K562 (cell line): ENCODE results near the gene FUT2.

Experiments
- CBFB ChIP-seq: sonication (generic); formaldehyde crosslinking; IDR thresholded peaks from 2 replicates; pipeline ENCODE4 v1.4.0; 2020; ENCODE audit warnings: mild to moderate bottlenecking, missing genetic modification reagents
- ELF2 ChIP-seq: fragments of 250-450 bp; sonication (Bioruptor Pico); IDR thresholded peaks from 2 replicates; pipeline ENCODE4 v1.5.0; 2021; ENCODE audit warnings: mild to moderate bottlenecking
- GTF2F1 ChIP-seq: IDR thresholded peaks from 2 replicates; pipeline ENCODE4 v1.6.1; 2011; ENCODE audit warnings: low read depth, low read length, improper control_type of control experiment
- KAT7 ChIP-seq: sonication (generic); formaldehyde crosslinking; IDR thresholded peaks from 2 replicates; pipeline ENCODE4 v1.8.0; 2022; ENCODE audit warnings: missing genetic modification reagents, mild to moderate bottlenecking, borderline replicate concordance
- KLF13 ChIP-seq: fragments of 450-650 bp; IDR thresholded peaks from 2 replicates; pipeline ENCODE4 v1.6.1; 2016; ENCODE audit warnings: missing genetic modification characterization, low read depth, mild to moderate bottlenecking, missing compliant biosample characterization, moderate library complexity, borderline replicate concordance
- PCBP1 ChIP-seq: fragments of 200-400 bp; formaldehyde crosslinking; IDR thresholded peaks from 2 replicates; pipeline ENCODE4 v1.6.1; 2018; ENCODE audit warnings: mild to moderate bottlenecking, low read depth, low read length; ENCODE audit not compliant: poor library complexity, severe bottlenecking
- POLR2A ChIP-seq: fragments of 450-650 bp; conservative IDR thresholded peaks from 2 replicates; pipeline ENCODE4 v1.6.1; 2016
- SMC3 ChIP-seq: conservative IDR thresholded peaks from 2 replicates; pipeline ENCODE4 v1.6.1; 2011; ENCODE audit warnings: low read depth, low read length, improper control_type of control experiment; ENCODE audit not compliant: insufficient read depth
- SREBF1 ChIP-seq: fragments of 150-350 bp; IDR thresholded peaks from 2 replicates; pipeline ENCODE4 v1.6.1; 2014; ENCODE audit warnings: antibody characterized with exemption, low read depth, low read length, borderline replicate concordance
- TCF7 ChIP-seq: sonication (generic); IDR thresholded peaks from 2 replicates; pipeline ENCODE4 v1.6.1; 2016; ENCODE audit warnings: antibody characterized with exemption, borderline replicate concordance
- TF ChIP-seq, protein P1 (sequence below), 3 experiments: IDR thresholded peaks in 2 of 3; conservative IDR thresholded peaks in 1 of 3; 2 replicates each; pipeline ENCODE4 v1.5.1; 2011 to 2012; ENCODE audit warnings: low read length in 3 of 3, mild to moderate bottlenecking in 3 of 3, control low read depth in 2 of 3, improper control_type of control experiment in 1 of 3, inconsistent platforms in 1 of 3, low read depth in 1 of 3, mixed read lengths in 1 of 3, moderate library complexity in 1 of 3; ENCODE audit not compliant: insufficient read depth in 2 of 3
- TF ChIP-seq, protein P2 (sequence below), 2 experiments: fragments of 450-650 bp; conservative IDR thresholded peaks; 2 replicates each; pipeline ENCODE4 v1.6.1; 2017; ENCODE audit warnings: mild to moderate bottlenecking in 2 of 2, moderate library complexity in 2 of 2
- TF ChIP-seq, protein P3 (sequence below): fragments of 450-650 bp; formaldehyde crosslinking; IDR thresholded peaks from 2 replicates; pipeline ENCODE4 v1.4.0; 2020; ENCODE audit warnings: mild to moderate bottlenecking, mixed read lengths

DNA sequence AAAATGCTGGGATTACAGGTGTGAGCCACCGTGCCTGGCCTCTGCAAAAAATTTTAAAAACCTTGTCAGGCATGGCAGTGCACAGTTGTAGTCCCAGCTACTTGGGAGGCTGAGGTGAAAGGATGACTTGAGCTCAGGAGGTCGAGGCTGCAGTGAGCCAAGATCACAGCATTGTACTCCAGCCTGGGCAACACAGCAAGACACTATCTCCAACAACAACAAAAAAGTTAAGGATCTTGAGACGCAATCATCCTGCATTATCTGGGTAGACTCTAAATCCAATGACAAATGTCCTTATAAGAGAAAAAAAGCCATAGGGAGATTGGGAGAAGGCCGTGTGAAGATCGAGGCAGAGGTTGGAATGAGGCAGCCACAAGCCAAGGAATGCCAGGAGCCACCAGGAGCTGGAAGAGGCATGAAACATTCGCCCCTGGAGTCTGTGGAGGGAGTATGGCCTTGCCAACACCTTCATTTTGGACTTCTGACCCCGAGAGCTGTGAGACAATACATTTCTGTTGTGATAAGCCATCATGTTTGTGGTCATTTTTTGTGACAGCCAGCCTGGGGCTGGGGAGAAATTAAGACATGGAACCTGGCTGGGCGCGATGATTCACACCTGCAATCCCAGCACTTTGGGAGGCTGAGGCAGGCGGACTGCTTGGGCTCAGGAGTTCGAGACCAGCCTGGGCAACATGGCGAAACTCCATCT lies 44.6 kb upstream of the FUT2 start:
- TF ChIP-seq, protein P1, sequence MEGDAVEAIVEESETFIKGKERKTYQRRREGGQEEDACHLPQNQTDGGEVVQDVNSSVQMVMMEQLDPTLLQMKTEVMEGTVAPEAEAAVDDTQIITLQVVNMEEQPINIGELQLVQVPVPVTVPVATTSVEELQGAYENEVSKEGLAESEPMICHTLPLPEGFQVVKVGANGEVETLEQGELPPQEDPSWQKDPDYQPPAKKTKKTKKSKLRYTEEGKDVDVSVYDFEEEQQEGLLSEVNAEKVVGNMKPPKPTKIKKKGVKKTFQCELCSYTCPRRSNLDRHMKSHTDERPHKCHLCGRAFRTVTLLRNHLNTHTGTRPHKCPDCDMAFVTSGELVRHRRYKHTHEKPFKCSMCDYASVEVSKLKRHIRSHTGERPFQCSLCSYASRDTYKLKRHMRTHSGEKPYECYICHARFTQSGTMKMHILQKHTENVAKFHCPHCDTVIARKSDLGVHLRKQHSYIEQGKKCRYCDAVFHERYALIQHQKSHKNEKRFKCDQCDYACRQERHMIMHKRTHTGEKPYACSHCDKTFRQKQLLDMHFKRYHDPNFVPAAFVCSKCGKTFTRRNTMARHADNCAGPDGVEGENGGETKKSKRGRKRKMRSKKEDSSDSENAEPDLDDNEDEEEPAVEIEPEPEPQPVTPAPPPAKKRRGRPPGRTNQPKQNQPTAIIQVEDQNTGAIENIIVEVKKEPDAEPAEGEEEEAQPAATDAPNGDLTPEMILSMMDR (IDR thresholded peaks at IDR 0.05 in 2 of 3, conservative IDR thresholded peaks at IDR 0.05 in 1 of 3; ENCODE audit: insufficient read depth in 2 of 3, low read depth in 1 of 3, low read length in 3 of 3), result no peak
- TF ChIP-seq PCBP1 (no peak), KAT7 (CRISPR knock-in tag) (no peak), SMC3 (no peak), POLR2A (no peak), SREBF1 (no peak), KLF13 (no peak), GTF2F1 (no peak), TCF7 (no peak), CBFB (CRISPR knock-in tag) (no peak), ELF2 (CRISPR knock-in tag) (no peak)
- TF ChIP-seq, protein P2, sequence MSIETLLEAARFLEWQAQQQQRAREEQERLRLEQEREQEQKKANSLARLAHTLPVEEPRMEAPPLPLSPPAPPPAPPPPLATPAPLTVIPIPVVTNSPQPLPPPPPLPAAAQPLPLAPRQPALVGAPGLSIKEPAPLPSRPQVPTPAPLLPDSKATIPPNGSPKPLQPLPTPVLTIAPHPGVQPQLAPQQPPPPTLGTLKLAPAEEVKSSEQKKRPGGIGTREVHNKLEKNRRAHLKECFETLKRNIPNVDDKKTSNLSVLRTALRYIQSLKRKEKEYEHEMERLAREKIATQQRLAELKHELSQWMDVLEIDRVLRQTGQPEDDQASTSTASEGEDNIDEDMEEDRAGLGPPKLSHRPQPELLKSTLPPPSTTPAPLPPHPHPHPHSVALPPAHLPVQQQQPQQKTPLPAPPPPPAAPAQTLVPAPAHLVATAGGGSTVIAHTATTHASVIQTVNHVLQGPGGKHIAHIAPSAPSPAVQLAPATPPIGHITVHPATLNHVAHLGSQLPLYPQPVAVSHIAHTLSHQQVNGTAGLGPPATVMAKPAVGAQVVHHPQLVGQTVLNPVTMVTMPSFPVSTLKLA (conservative IDR thresholded peaks at IDR 0.05), result no peak
- TF ChIP-seq, protein P3, sequence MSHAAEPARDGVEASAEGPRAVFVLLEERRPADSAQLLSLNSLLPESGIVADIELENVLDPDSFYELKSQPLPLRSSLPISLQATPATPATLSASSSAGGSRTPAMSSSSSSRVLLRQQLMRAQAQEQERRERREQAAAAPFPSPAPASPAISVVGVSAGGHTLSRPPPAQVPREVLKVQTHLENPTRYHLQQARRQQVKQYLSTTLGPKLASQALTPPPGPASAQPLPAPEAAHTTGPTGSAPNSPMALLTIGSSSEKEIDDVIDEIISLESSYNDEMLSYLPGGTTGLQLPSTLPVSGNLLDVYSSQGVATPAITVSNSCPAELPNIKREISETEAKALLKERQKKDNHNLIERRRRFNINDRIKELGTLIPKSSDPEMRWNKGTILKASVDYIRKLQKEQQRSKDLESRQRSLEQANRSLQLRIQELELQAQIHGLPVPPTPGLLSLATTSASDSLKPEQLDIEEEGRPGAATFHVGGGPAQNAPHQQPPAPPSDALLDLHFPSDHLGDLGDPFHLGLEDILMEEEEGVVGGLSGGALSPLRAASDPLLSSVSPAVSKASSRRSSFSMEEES (CRISPR knock-in tag), result no peak
